ENCODE data around the gene C1QTNF6. TPM values are rescaled to one million over a fixed set of nuclear protein-coding genes. Genes with fewer than 3 reads are reported as not detected.

The C1QTNF6 gene
- total and polyA plus RNA-seq, 2 of the 4 experiments (the other 2 are of a cell fraction): 1.1 to 10.9 TPM

GRCh38 chr22:37211075-37211865 lies 23.2 kb upstream of the C1QTNF6 start:
- Histone ChIP-seq H3K18ac (ENCODE audit: low read depth, low read length) (no peak overlapping the region), H3K4me3 (ENCODE audit: insufficient read depth, low read depth, low read length) (no peak overlapping the region), H3K14ac (replicated peaks; ENCODE audit: low read depth, low read length) (no peak overlapping the region), H3K27me3 (ENCODE audit: control insufficient read depth, insufficient read depth, low read length) (peaks cover 68% of the 10 kb centered on the region), H4K8ac (ENCODE audit: low read depth in 2 of 2, low read length in 2 of 2) (no peak overlapping the region), H2AK5ac (ENCODE audit: low read depth, low read length) (no peak overlapping the region), H3K4me2 (ENCODE audit: low read depth, low read length) (no peak overlapping the region), H3K27ac (ENCODE audit: insufficient read depth, low read length) (no peak overlapping the region), H3K79me1 (ENCODE audit: low read depth in 1 of 2, low read length in 2 of 2) (no peaks in the 10 kb centered on the region), H3K9me1 (ENCODE audit: insufficient read depth, low read length) (no peaks in the 10 kb centered on the region), H3K4me1 (ENCODE audit: control insufficient read depth, insufficient read depth, low read length) (peaks cover 4% of the 10 kb centered on the region; the same call in 1 of the 2 replicates), H2BK5ac (ENCODE audit: low read depth, low read length, poor library complexity, severe bottlenecking) (no peak overlapping the region), H2AK9ac (replicated peaks; ENCODE audit: low read depth, low read length, poor library complexity) (no peak overlapping the region), H4K91ac (ENCODE audit: insufficient read depth, low read depth, low read length) (no peak overlapping the region), H3K56ac (ENCODE audit: extremely low read depth, insufficient read depth, low read length) (no peak overlapping the region), H3K36me3 (ENCODE audit: control insufficient read depth, insufficient read depth, low read length) (no peaks in the 10 kb centered on the region), H2BK20ac (ENCODE audit: low read depth, low read length) (no peak overlapping the region), H2AFZ (replicated peaks; ENCODE audit: low read length, poor library complexity) (no peak overlapping the region), H3K9ac (ENCODE audit: low read depth, low read length) (no peak overlapping the region), H3K23ac (ENCODE audit: low read depth, low read length) (no peak overlapping the region), H4K5ac (ENCODE audit: low read depth, low read length) (no peak overlapping the region), H3K4ac (ENCODE audit: low read depth, low read length) (no peak overlapping the region), H3K9me3 (ENCODE audit: control insufficient read depth, insufficient read depth, low read length) (no peaks in the 10 kb centered on the region), H2BK120ac (ENCODE audit: low read depth, low read length) (no peak overlapping the region), H4K20me1 (ENCODE audit: insufficient read depth, low read length) (no peaks in the 10 kb centered on the region), H2BK15ac (ENCODE audit: low read depth, low read length) (no peak overlapping the region)
- dilution Hi-C loops (cut with HindIII; ENCODE audit: low sequenced_read_pairs, unreplicated experiment): no loop called here
- in situ Hi-C loops (cut with MboI; ENCODE audit: low sequenced_read_pairs): no loop called here
- no peak for TF ChIP-seq FOS (IDR thresholded peaks at IDR 0.05; ENCODE audit: low read depth, low read length)
- TF ChIP-seq BHLHE40 (IDR thresholded peaks at IDR 0.05; ENCODE audit: low read depth, low read length): no peak
- no peak for TF ChIP-seq MXI1 (IDR thresholded peaks at IDR 0.05; ENCODE audit: borderline replicate concordance, low read depth, low read length)
- TF ChIP-seq RFX5 (IDR thresholded peaks at IDR 0.05; ENCODE audit: low read depth, low read length): no peak
- no peak for TF ChIP-seq USF2 (IDR thresholded peaks at IDR 0.05; ENCODE audit: low read depth, low read length)
- no peak for TF ChIP-seq MAZ (IDR thresholded peaks at IDR 0.05; ENCODE audit: borderline replicate concordance, low read depth, low read length)
- no peak for TF ChIP-seq CTCF (conservative IDR thresholded peaks at IDR 0.05; ENCODE audit: low read depth, low read length)
- ATAC-seq (ENCODE audit: low read depth) (0 out of 2 replicates have a peak, but pooled peaks have one; percentile 6), DNase-seq (no peak)
- 56% methylated on average over 10 of the region's 24 CpGs; no CpG with 5 or more reads in 1 of the 2 experiments for WGBS, 2 experiments (ENCODE audit: extremely low coverage in 2 of 2, insufficient read length in 1 of 2)
- ChIA-PET CTCF (no interaction called here), POLR2A (ENCODE audit: unreplicated experiment) (no interaction called here)
- BruUV-seq (replicated peaks): no TSS peak
- intact Hi-C loops (cut with micrococcal nuclease): no loop called here
